PC-9 (cell line): ENCODE measurements around the gene MAP4K4. TPM values are rescaled to one million over a fixed set of nuclear protein-coding genes. Genes with fewer than 3 reads are reported as not detected.

ENCODE experiments used
- BruUV-seq: library from RNA; stranded (reverse); fragments of 400-500 nt; replicated peaks from 2 replicates; lab custom pipeline; 2021; lab: Mats Ljungman, UMichigan
- CTCF ChIA-PET: fragments of 300-600 bp; sonication (Branson Sonifier 250); formaldehyde crosslinking; loops from one replicate; lab custom pipeline; 2022; ENCODE audit warnings: antibody characterized with exemption; lab: Charles Lee
- POLR2A ChIA-PET: fragments of 300-600 bp; sonication (Branson Sonifier 250); formaldehyde crosslinking; loops from one replicate; lab custom pipeline; 2022; ENCODE audit warnings: antibody characterized with exemption; ENCODE audit not compliant: unreplicated experiment; lab: Charles Lee
- DNase-seq, 2 experiments: peaks; one replicate each; pipeline versions ENCODE4 v3.0.0 to v3.0.0-alpha.2; 2015 to 2022; ENCODE audit warnings: mixed read lengths in 1 of 2
- H2AFZ ChIP-seq: fragments of 200-600 bp; sonication (generic); 2 replicates; pipeline ENCODE4 v1.8.1; 2017; ENCODE audit warnings: antibody characterized with exemption
- H3F3A ChIP-seq: fragments of 200-600 bp; sonication (generic); 2 replicates; pipeline ENCODE4 v1.8.1; 2017; ENCODE audit warnings: antibody characterized with exemption, mild to moderate bottlenecking, low read depth; ENCODE audit not compliant: insufficient read depth
- H3K27ac ChIP-seq: fragments of 200-600 bp; sonication (generic); 2 replicates; pipeline ENCODE4 v1.6.1; 2016; ENCODE audit warnings: mixed run types
- H3K27me3 ChIP-seq: fragments of 200-600 bp; sonication (generic); 2 replicates; pipeline ENCODE4 v1.6.1; 2016; ENCODE audit warnings: low read depth, mixed run types; ENCODE audit not compliant: insufficient read depth
- H3K36me3 ChIP-seq: fragments of 200-600 bp; sonication (generic); 2 replicates; pipeline ENCODE4 v1.6.1; 2016; ENCODE audit warnings: low read depth, mixed run types
- H3K4me1 ChIP-seq: fragments of 200-600 bp; sonication (generic); replicated peaks from 2 replicates; pipeline ENCODE4 v1.6.1; 2016; ENCODE audit warnings: mixed run types; ENCODE audit not compliant: insufficient read depth
- H3K4me2 ChIP-seq: fragments of 200-600 bp; sonication (generic); 2 replicates; pipeline ENCODE4 v1.6.1; 2017; ENCODE audit warnings: mixed run types
- H3K4me3 ChIP-seq: fragments of 200-600 bp; sonication (generic); 2 replicates; pipeline ENCODE4 v1.6.1; 2016; ENCODE audit warnings: mixed run types
- H3K79me2 ChIP-seq: fragments of 200-600 bp; sonication (generic); 2 replicates; pipeline ENCODE4 v1.6.1; 2017; ENCODE audit warnings: low read depth, mixed run types
- H3K9me2 ChIP-seq: fragments of 200-600 bp; sonication (generic); 2 replicates; pipeline ENCODE4 v1.8.1; 2017; ENCODE audit warnings: mild to moderate bottlenecking; ENCODE audit not compliant: insufficient read depth
- H3K9me3 ChIP-seq: fragments of 200-600 bp; sonication (generic); 2 replicates; pipeline ENCODE4 v1.8.1; 2016; ENCODE audit warnings: low read depth; ENCODE audit not compliant: insufficient read depth
- H4K20me1 ChIP-seq: fragments of 200-600 bp; sonication (generic); 2 replicates; pipeline ENCODE4 v1.8.1; 2017; ENCODE audit not compliant: insufficient read depth
- CTCF ChIP-seq: fragments of 200-600 bp; sonication (generic); conservative IDR thresholded peaks from 2 replicates; pipeline ENCODE4 v1.6.1; 2017; ENCODE audit warnings: mixed run types, antibody characterized with exemption, mild to moderate bottlenecking, moderate library complexity
- EZH2 ChIP-seq: fragments of 200-600 bp; sonication (generic); IDR thresholded peaks from 2 replicates; pipeline ENCODE4 v1.8.0; 2017; ENCODE audit warnings: antibody characterized with exemption, low read depth
- intact Hi-C: fragments of 100-400 bp; cut with micrococcal nuclease; formaldehyde crosslinking; loops from one replicate; pipeline ENCODE4 v1.10.0; 2022; ENCODE audit not compliant: unreplicated experiment
- total RNA-seq: library from RNA; stranded (reverse); gene quantifications from 2 replicates; pipeline ENCODE4 v1.2.3, GENCODE V29; 2021

MAP4K4 gene
- total RNA-seq, 1 experiment from 2014 or later: 129 TPM

- H3K4me1 ChIP-seq: peaks cover 40% of the 10 kb centered on the region
- TF ChIP-seq EZH2: no peak
- no peak for TF ChIP-seq CTCF
- POLR2A ChIA-PET: no interaction called here
- H3K79me2 ChIP-seq: peaks cover 99% of the 10 kb centered on the region
- intact Hi-C loops: no loop called here
- peaks cover 60% of the 10 kb centered on the region for H4K20me1 ChIP-seq
- H3K9me3 ChIP-seq: no peaks in the 10 kb centered on the region
- H3K27ac ChIP-seq: no peak overlapping the region
- peaks cover 3% of the 10 kb centered on the region; the same call in 1 of the 2 replicates for H3K36me3 ChIP-seq
- no peaks in the 10 kb centered on the region for H3K27me3 ChIP-seq
- peaks cover 46% of the 10 kb centered on the region for H3F3A ChIP-seq
- no peak for DNase-seq
- CTCF ChIA-PET: no interaction called here
- no peak overlapping the region for H3K4me3 ChIP-seq
- H3K4me2 ChIP-seq: no peak overlapping the region
- H2AFZ ChIP-seq: no peak overlapping the region
- H3K9me2 ChIP-seq: no peaks in the 10 kb centered on the region
- BruUV-seq: no TSS peak
Measured at GRCh38 chr2:101732199-101732598, 34.7 kb downstream of the MAP4K4 start.

- no peak overlapping the region for H3K4me2 ChIP-seq
- H3K36me3 ChIP-seq: peaks cover 3% of the 10 kb centered on the region; the same call in 1 of the 2 replicates
- no peak overlapping the region for H3K27ac ChIP-seq
- peaks cover 60% of the 10 kb centered on the region for H4K20me1 ChIP-seq
- BruUV-seq: no TSS peak
- peaks cover 97% of the 10 kb centered on the region for H3K79me2 ChIP-seq
- no peak for DNase-seq
- no peaks in the 10 kb centered on the region for H3K27me3 ChIP-seq
- ChIA-PET CTCF (no interaction called here), POLR2A (no interaction called here)
- H3K9me3 ChIP-seq: no peaks in the 10 kb centered on the region
- no peak overlapping the region for H3K4me3 ChIP-seq
- intact Hi-C loops: no loop called here
- no peak overlapping the region for H2AFZ ChIP-seq
- peaks cover 46% of the 10 kb centered on the region for H3K4me1 ChIP-seq
- H3F3A ChIP-seq: peaks cover 50% of the 10 kb centered on the region
- TF ChIP-seq CTCF: no peak
- no peak for TF ChIP-seq EZH2
- H3K9me2 ChIP-seq: no peaks in the 10 kb centered on the region
Measured at GRCh38 chr2:101732773-101733256, 35.3 kb downstream of the MAP4K4 start.

- DNase-seq: no peak
- ChIA-PET CTCF (no interaction called here), POLR2A (no interaction called here)
- H3K4me2 ChIP-seq: no peak overlapping the region
- no peak overlapping the region for H3K4me3 ChIP-seq
- intact Hi-C loops: no loop called here
- peaks cover 62% of the 10 kb centered on the region for H4K20me1 ChIP-seq
- no peak overlapping the region for H2AFZ ChIP-seq
- peaks cover 56% of the 10 kb centered on the region for H3F3A ChIP-seq
- no peaks in the 10 kb centered on the region for H3K27me3 ChIP-seq
- no peak overlapping the region for H3K27ac ChIP-seq
- H3K9me2 ChIP-seq: no peaks in the 10 kb centered on the region
- no peak for TF ChIP-seq CTCF
- BruUV-seq: no TSS peak
- H3K4me1 ChIP-seq: peaks cover 52% of the 10 kb centered on the region
- peaks cover 8% of the 10 kb centered on the region; the same call in 1 of the 2 replicates for H3K36me3 ChIP-seq
- peaks cover 97% of the 10 kb centered on the region for H3K79me2 ChIP-seq
- no peaks in the 10 kb centered on the region for H3K9me3 ChIP-seq
Measured at GRCh38 chr2:101733257-101733993, 35.9 kb downstream of the MAP4K4 start.
